Neuronal stem cell (in vitro differentiated cells): Measurements from ENCODE around the gene SPINK8.
A peak's percentile ranks its signal among the peaks of the same experiment; 100 is the strongest.
"Not testable (repeated sequence)": the region's sequence is repeated elsewhere in the genome, so short reads cannot be mapped to it uniquely, and the experiment has no call there.

Experiments
- DNase-seq: peaks from one replicate; pipeline ENCODE4 v3.0.0-alpha.2; 2013; ENCODE audit warnings: low spot score
- H2AFZ ChIP-seq: one replicate; pipeline ENCODE4 v1.6.1; 2013; ENCODE audit warnings: mild to moderate bottlenecking, low read length, inconsistent platforms
- H2AK5ac ChIP-seq: 2 replicates; pipeline ENCODE4 v1.6.1; 2013; ENCODE audit warnings: low read depth, mild to moderate bottlenecking, inconsistent platforms, low read length, moderate library complexity, mixed read lengths
- H2BK120ac ChIP-seq: 2 replicates; pipeline ENCODE4 v1.6.1; 2013; ENCODE audit warnings: low read depth, mild to moderate bottlenecking, inconsistent platforms, low read length, moderate library complexity, mixed read lengths
- H2BK12ac ChIP-seq: one replicate; pipeline ENCODE4 v1.6.1; 2013; ENCODE audit warnings: low read length, inconsistent platforms
- H2BK15ac ChIP-seq: 2 replicates; pipeline ENCODE4 v1.6.1; 2013; ENCODE audit warnings: mild to moderate bottlenecking, low read length, inconsistent platforms, mixed read lengths
- H2BK5ac ChIP-seq: one replicate; pipeline ENCODE4 v1.6.1; 2013; ENCODE audit warnings: inconsistent platforms, mild to moderate bottlenecking, low read length, moderate library complexity
- H3K14ac ChIP-seq: one replicate; pipeline ENCODE4 v1.6.1; 2013; ENCODE audit warnings: low read length, inconsistent platforms
- H3K18ac ChIP-seq: 2 replicates; pipeline ENCODE4 v1.6.1; 2013; ENCODE audit warnings: low read length, inconsistent platforms
- H3K23ac ChIP-seq: 2 replicates; pipeline ENCODE4 v1.6.1; 2013; ENCODE audit warnings: low read depth, mild to moderate bottlenecking, mixed read lengths, low read length, inconsistent platforms; ENCODE audit not compliant: poor library complexity
- H3K27ac ChIP-seq: replicated peaks from 3 replicates; pipeline ENCODE4 v1.5.1; 2013; ENCODE audit warnings: low read length, inconsistent platforms
- H3K27me3 ChIP-seq, 3 experiments: 2 replicates each; pipeline ENCODE4 v1.6.1; 2013; ENCODE audit warnings: low read length in 3 of 3, mild to moderate bottlenecking in 2 of 3, inconsistent platforms in 1 of 3, low read depth in 1 of 3, mixed read lengths in 1 of 3, moderate library complexity in 1 of 3; ENCODE audit not compliant: control insufficient read depth in 3 of 3, insufficient read depth in 3 of 3
- H3K36me3 ChIP-seq, 2 donors: replicated peaks in 1 of 2; 2 replicates each; pipeline ENCODE4 v1.6.1; 2013; ENCODE audit warnings: low read length in 2 of 2; ENCODE audit not compliant: control insufficient read depth in 2 of 2, insufficient read depth in 2 of 2
- H3K4ac ChIP-seq: 2 replicates; pipeline ENCODE4 v1.6.1; 2013; ENCODE audit warnings: inconsistent platforms, mild to moderate bottlenecking, low read length, moderate library complexity
- H3K4me1 ChIP-seq, 2 donors: 1 replicate in 1 of 2; 2 replicates in 1 of 2; pipeline ENCODE4 v1.6.1; 2013; ENCODE audit warnings: low read length in 2 of 2, low read depth in 1 of 2; ENCODE audit not compliant: control insufficient read depth in 2 of 2, insufficient read depth in 1 of 2
- H3K4me2 ChIP-seq: one replicate; pipeline ENCODE4 v1.6.1; 2013; ENCODE audit warnings: mild to moderate bottlenecking, low read length, inconsistent platforms; ENCODE audit not compliant: insufficient read depth, poor library complexity, severe bottlenecking
- H3K4me3 ChIP-seq, 2 donors: 2 replicates each; pipeline ENCODE4 v1.5.1; 2013; ENCODE audit warnings: low read length in 2 of 2, mild to moderate bottlenecking in 2 of 2, inconsistent platforms in 1 of 2, moderate library complexity in 1 of 2
- H3K79me1 ChIP-seq: one replicate; pipeline ENCODE4 v1.6.1; 2013; ENCODE audit warnings: low read depth, mild to moderate bottlenecking, inconsistent platforms, low read length, moderate library complexity
- H3K9ac ChIP-seq: one replicate; pipeline ENCODE4 v1.6.1; 2013; ENCODE audit warnings: mild to moderate bottlenecking, low read depth, low read length, inconsistent platforms; ENCODE audit not compliant: poor library complexity
- H3K9me3 ChIP-seq, 2 donors: replicated peaks in 1 of 2; 2 replicates each; pipeline versions ENCODE3 to v1.6.1; 2013; ENCODE audit warnings: low read length in 2 of 2, mild to moderate bottlenecking in 2 of 2, inconsistent platforms in 1 of 2, low read depth in 1 of 2, mixed read lengths in 1 of 2, moderate library complexity in 1 of 2; ENCODE audit not compliant: control insufficient read depth in 2 of 2, insufficient read depth in 1 of 2
- H4K8ac ChIP-seq: one replicate; pipeline ENCODE4 v1.6.1; 2013; ENCODE audit warnings: low read depth, mild to moderate bottlenecking, inconsistent platforms, low read length, moderate library complexity
- H4K91ac ChIP-seq: one replicate; pipeline ENCODE4 v1.6.1; 2013; ENCODE audit warnings: low read length, low read depth, mild to moderate bottlenecking, inconsistent platforms; ENCODE audit not compliant: poor library complexity
- WGBS, 2 donors: extraction: QIAGEN DNeasy Blood & Tissue Kit; methylation state at CpG; one replicate each; pipeline ENCODE4 v1.1.7; 2013; ENCODE audit warnings: missing lambda C conversion rate in 2 of 2, mixed read lengths in 1 of 2; ENCODE audit not compliant: insufficient read length in 2 of 2, insufficient replicate concordance in 1 of 2; ENCODE audit errors: extremely low coverage in 2 of 2; 5-methylcytosine and 5-hydroxymethylcytosine counted together

Gene SPINK8

GRCh38 chr3:48334605-48335004 lies 1.1 kb upstream of the SPINK8 start:
- Histone ChIP-seq H4K8ac (no peak overlapping the region), H3K23ac (no peak overlapping the region), H3K27me3 (no peaks in the 10 kb centered on the region), H3K27ac (no peak overlapping the region), H3K79me1 (no peaks in the 10 kb centered on the region), H3K4me1 (no peaks in the 10 kb centered on the region), H2AFZ (no peak overlapping the region), H4K91ac (no peak overlapping the region), H3K9ac (no peak overlapping the region), H2AK5ac (no peak overlapping the region), H2BK12ac (no peak overlapping the region), H2BK15ac (no peak overlapping the region), H3K36me3 (no peaks in the 10 kb centered on the region), H3K4me3 (no peak overlapping the region), H2BK5ac (no peak overlapping the region), H2BK120ac (no peak overlapping the region), H3K4me2 (no peak overlapping the region), H3K14ac (no peak overlapping the region), H3K4ac (no peak overlapping the region), H3K9me3 (no peaks in the 10 kb centered on the region), H3K18ac (no peak overlapping the region)
- WGBS, 2 donors = no CpG with 5 or more reads among the region's 3 CpGs
- DNase-seq = no peak

- not testable (repeated sequence) for H2BK120ac ChIP-seq, H3K9ac ChIP-seq, H2BK15ac ChIP-seq, H2BK5ac ChIP-seq, H3K27me3 ChIP-seq, H3K4ac ChIP-seq, H3K18ac ChIP-seq, H3K4me3 ChIP-seq, H3K9me3 ChIP-seq, H2BK12ac ChIP-seq, H3K4me1 ChIP-seq, H3K14ac ChIP-seq, H3K79me1 ChIP-seq, H3K4me2 ChIP-seq, H4K8ac ChIP-seq, H2AFZ ChIP-seq, H3K27ac ChIP-seq, H4K91ac ChIP-seq, H2AK5ac ChIP-seq, DNase-seq, H3K36me3 ChIP-seq, H3K23ac ChIP-seq
- WGBS, 2 donors = no CpG with 5 or more reads among the region's 10 CpGs
Observed at GRCh38 chr3:48331706-48332435, 1.6 kb downstream of the SPINK8 start.

- Histone ChIP-seq H3K18ac (no peak overlapping the region), H2AK5ac (no peak overlapping the region), H3K23ac (no peak overlapping the region), H3K79me1 (no peaks in the 10 kb centered on the region), H3K4me3 (no peak overlapping the region), H3K14ac (no peak overlapping the region), H3K4ac (no peak overlapping the region), H4K8ac (no peak overlapping the region), H2BK12ac (no peak overlapping the region), H3K4me1 (peaks cover 6 to 8% of the 10 kb centered on the region in 2 donors), H3K27me3 (no peaks in the 10 kb centered on the region), H2BK15ac (no peak overlapping the region), H4K91ac (no peak overlapping the region), H3K9ac (no peak overlapping the region), H2AFZ (peak overlapping the region; percentile 24), H2BK120ac (no peak overlapping the region), H3K9me3 (peaks cover 0 to 3% of the 10 kb centered on the region in 2 donors), H3K27ac (no peak overlapping the region), H3K4me2 (no peak overlapping the region), H3K36me3 (no peaks in the 10 kb centered on the region), H2BK5ac (no peak overlapping the region)
- no CpG with 5 or more reads among the region's 2 CpGs for WGBS, 2 donors
- no peak for DNase-seq
Observed at GRCh38 chr3:48320996-48321395, 12.5 kb downstream of the SPINK8 start.

- Histone ChIP-seq H4K91ac (no peak overlapping the region), H4K8ac (no peak overlapping the region), H3K36me3 (no peaks in the 10 kb centered on the region), H3K27ac (no peak overlapping the region), H3K4me1 (peaks cover 6 to 8% of the 10 kb centered on the region in 2 donors), H3K4me2 (no peak overlapping the region), H3K9ac (no peak overlapping the region), H2BK12ac (no peak overlapping the region), H2BK15ac (no peak overlapping the region), H3K18ac (no peak overlapping the region), H3K27me3 (no peaks in the 10 kb centered on the region), H3K9me3 (peaks cover 3 to 11% of the 10 kb centered on the region in 2 donors), H3K79me1 (no peaks in the 10 kb centered on the region), H2BK5ac (no peak overlapping the region), H3K4ac (no peak overlapping the region), H3K4me3 (no peak overlapping the region), H3K23ac (no peak overlapping the region), H2AK5ac (no peak overlapping the region), H2AFZ (peak overlapping the region; percentile 57), H3K14ac (no peak overlapping the region), H2BK120ac (no peak overlapping the region)
- WGBS, 2 donors = no CpG with 5 or more reads among the region's 2 CpGs
- no peak for DNase-seq
Observed at GRCh38 chr3:48318713-48319468, 14.6 kb downstream of the SPINK8 start.
